Measurements from ENCODE around the gene CDC14B.

Gene CDC14B

DNA sequence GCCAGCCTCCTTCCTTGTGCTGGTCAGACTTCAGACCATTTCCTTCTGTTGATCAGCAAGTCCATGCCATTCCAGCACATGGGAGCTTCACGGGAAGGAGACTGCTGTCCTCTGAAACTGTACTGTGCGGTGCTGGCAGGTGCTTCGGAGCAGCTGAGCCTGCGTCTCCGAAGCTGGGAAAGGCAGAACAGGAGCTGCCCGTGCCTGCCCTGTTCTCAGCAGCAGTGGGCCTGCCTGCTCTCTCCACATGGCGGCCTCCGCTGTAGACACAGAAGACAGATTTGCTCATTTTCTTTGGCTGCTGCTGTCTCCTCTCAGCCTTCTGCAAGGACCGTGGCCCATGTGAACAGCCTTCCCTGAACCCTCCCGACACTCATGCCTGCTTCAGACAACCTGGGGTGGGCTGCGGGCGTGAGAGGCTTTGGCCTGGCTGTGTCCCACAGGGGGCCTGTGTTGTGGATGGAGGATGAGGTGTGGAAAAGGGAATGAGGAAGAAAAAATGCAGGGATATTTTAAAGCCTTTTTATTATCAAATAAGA lies 126.6 kb downstream of the CDC14B start:
- Histone ChIP-seq H3K4me1 (ENCODE audit: control insufficient read depth, insufficient read depth, low read depth, low read length) (peaks cover 8% of the 10 kb centered on the region), H2BK120ac (ENCODE audit: low read depth, low read length) (no peak overlapping the region), H2AFZ (ENCODE audit: low read depth, low read length) (no peak overlapping the region), H4K8ac (ENCODE audit: low read length) (no peak overlapping the region), H3K23ac (ENCODE audit: low read length in 2 of 2) (no peak overlapping the region), H3K4me3 (ENCODE audit: insufficient read depth in 1 of 2, low read depth in 1 of 2, low read length in 2 of 2) (no peak overlapping the region), H3K36me3 (ENCODE audit: control insufficient read depth in 1 of 2, insufficient read depth in 2 of 2, low read depth in 1 of 2, low read length in 2 of 2) (peaks cover 72% of the 10 kb centered on the region in 2 experiments), H3K9ac (ENCODE audit: low read length) (no peak overlapping the region), H2BK12ac (ENCODE audit: low read length in 2 of 2) (no peak overlapping the region), H3K79me1 (replicated peaks; ENCODE audit: low read length, poor library complexity, severe bottlenecking) (peaks cover 19% of the 10 kb centered on the region), H2BK15ac (ENCODE audit: low read depth, poor library complexity, severe bottlenecking) (no peak overlapping the region), H3K9me3 (ENCODE audit: control insufficient read depth, low read length) (no peaks in the 10 kb centered on the region), H3K27me3 (ENCODE audit: control insufficient read depth in 1 of 2, insufficient read depth in 1 of 2, low read length in 2 of 2) (no peaks in the 10 kb centered on the region), H2BK5ac (ENCODE audit: low read depth, low read length, poor library complexity, severe bottlenecking) (no peak overlapping the region), H2AK5ac (ENCODE audit: low read length, severe bottlenecking) (no peak overlapping the region), H3K18ac (ENCODE audit: low read depth in 1 of 2, low read length in 2 of 2) (no peak overlapping the region), H3K14ac (ENCODE audit: low read length in 2 of 2) (no peak overlapping the region), H3K27ac (ENCODE audit: low read length, poor library complexity, severe bottlenecking) (no peak overlapping the region), H3K4ac (ENCODE audit: low read depth in 1 of 2, low read length in 2 of 2) (no peak overlapping the region), H4K91ac (ENCODE audit: low read length) (peak overlapping the region; percentile 25), H3K4me2 (ENCODE audit: low read length, poor library complexity, severe bottlenecking) (peak overlapping the region; percentile 9)
- DNase-seq, result no peak
- WGBS, result 95% methylated on average over 12 of the region's 12 CpGs

DNA sequence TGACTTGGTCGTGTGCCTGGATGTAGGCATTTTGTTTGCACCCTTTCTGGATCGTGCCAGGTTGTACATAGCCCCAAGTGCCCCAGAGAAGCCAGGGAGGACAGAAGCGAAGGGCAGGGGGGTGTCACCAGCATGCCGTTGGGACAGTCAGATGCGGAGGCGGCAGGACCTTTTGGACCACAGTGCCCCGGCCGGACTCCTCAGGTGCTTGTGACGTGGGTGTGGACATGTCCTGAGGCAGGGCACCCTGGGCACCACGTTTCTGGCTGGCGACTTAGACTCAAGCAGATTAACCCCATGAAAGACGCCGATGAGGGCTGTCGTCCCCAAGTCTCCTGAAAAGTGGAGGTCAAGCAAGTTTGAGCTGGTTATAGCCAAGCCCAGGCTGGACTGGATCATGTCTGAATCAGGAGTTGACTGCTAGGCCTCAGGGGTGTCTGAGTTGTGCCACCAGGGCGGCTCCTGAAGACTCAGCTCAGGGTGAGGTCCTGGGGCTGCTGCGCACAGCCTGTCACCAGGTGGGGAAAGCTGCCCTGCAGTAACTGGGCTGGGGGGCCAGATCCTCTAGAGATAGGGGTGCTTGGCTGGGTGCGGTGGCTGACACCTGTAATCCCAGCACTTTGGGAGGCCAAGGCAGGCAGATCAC lies 127.6 kb downstream of the CDC14B start:
- no peak overlapping the region for H3K18ac ChIP-seq (ENCODE audit: low read depth in 1 of 2, low read length in 2 of 2)
- no peak overlapping the region for H3K14ac ChIP-seq (ENCODE audit: low read length in 2 of 2)
- H3K9ac ChIP-seq (ENCODE audit: low read length), result no peak overlapping the region
- DNase-seq, result no peak
- H4K91ac ChIP-seq (ENCODE audit: low read length), result no peak overlapping the region
- H3K4me1 ChIP-seq (ENCODE audit: control insufficient read depth, insufficient read depth, low read depth, low read length), result peaks cover 10% of the 10 kb centered on the region
- no peak overlapping the region for H2BK15ac ChIP-seq (ENCODE audit: low read depth, poor library complexity, severe bottlenecking)
- no peaks in the 10 kb centered on the region for H3K27me3 ChIP-seq (ENCODE audit: control insufficient read depth in 1 of 2, insufficient read depth in 1 of 2, low read length in 2 of 2)
- H3K23ac ChIP-seq (ENCODE audit: low read length in 2 of 2), result no peak overlapping the region
- H4K8ac ChIP-seq (ENCODE audit: low read length), result no peak overlapping the region
- no peak overlapping the region for H3K4ac ChIP-seq (ENCODE audit: low read depth in 1 of 2, low read length in 2 of 2)
- H2AK5ac ChIP-seq (ENCODE audit: low read length, severe bottlenecking), result no peak overlapping the region
- H2BK5ac ChIP-seq (ENCODE audit: low read depth, low read length, poor library complexity, severe bottlenecking), result no peak overlapping the region
- no peak overlapping the region for H2BK12ac ChIP-seq (ENCODE audit: low read length in 2 of 2)
- peaks cover 19% of the 10 kb centered on the region for H3K79me1 ChIP-seq (replicated peaks; ENCODE audit: low read length, poor library complexity, severe bottlenecking)
- no peak overlapping the region for H3K27ac ChIP-seq (ENCODE audit: low read length, poor library complexity, severe bottlenecking)
- no peak overlapping the region for H2AFZ ChIP-seq (ENCODE audit: low read depth, low read length)
- H3K9me3 ChIP-seq (ENCODE audit: control insufficient read depth, low read length), result no peaks in the 10 kb centered on the region
- H2BK120ac ChIP-seq (ENCODE audit: low read depth, low read length), result no peak overlapping the region
- H3K4me3 ChIP-seq (ENCODE audit: insufficient read depth in 1 of 2, low read depth in 1 of 2, low read length in 2 of 2), result no peak overlapping the region
- H3K36me3 ChIP-seq (ENCODE audit: control insufficient read depth in 1 of 2, insufficient read depth in 2 of 2, low read depth in 1 of 2, low read length in 2 of 2), result peaks cover 74 to 75% of the 10 kb centered on the region in 2 experiments
- no peak overlapping the region for H3K4me2 ChIP-seq (ENCODE audit: low read length, poor library complexity, severe bottlenecking)
- WGBS, result 98% methylated on average over 17 of the region's 17 CpGs

DNA sequence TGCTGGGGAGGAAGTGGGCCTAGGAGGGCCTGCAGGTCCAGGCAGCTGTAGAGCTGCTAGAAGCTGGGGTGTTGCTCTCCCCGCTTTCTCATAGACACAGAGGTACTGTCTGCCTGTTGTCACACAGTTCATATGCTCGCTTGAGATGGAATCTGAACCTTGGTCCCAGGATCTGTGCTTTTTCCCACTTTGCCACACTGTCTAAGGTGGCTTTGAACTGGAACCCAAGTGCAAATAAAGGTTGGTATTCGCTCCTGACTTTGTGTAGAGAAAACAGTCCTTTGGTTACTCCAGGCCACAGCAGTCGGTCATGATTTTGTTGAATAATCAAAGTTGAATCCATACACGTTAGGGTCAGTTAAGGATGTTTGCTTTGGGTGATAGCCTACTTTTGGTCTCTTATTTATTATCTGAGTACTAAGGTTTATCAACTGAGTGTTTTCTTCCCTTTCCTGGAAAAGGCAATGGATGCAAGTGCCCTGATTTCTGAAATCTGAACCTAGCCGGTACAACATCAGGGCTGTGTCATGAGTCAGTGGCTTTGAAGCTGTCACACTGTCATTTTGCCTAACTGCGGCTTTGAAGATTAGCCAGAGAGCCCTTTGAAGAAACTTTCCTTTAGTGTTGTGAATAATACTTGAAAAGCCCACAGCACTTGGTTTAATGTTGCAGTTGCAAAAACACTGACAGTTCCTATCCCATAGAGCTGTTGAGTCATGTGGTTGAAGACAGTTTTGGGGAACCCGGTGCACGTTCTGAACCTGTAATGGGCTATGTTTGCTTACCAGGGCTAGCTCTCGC lies 128.4 kb downstream of the CDC14B start:
- H3K36me3 ChIP-seq (ENCODE audit: control insufficient read depth in 1 of 2, insufficient read depth in 2 of 2, low read depth in 1 of 2, low read length in 2 of 2), result peaks cover 66 to 71% of the 10 kb centered on the region in 2 experiments
- WGBS, result 96% methylated on average over 10 of the region's 10 CpGs

DNA sequence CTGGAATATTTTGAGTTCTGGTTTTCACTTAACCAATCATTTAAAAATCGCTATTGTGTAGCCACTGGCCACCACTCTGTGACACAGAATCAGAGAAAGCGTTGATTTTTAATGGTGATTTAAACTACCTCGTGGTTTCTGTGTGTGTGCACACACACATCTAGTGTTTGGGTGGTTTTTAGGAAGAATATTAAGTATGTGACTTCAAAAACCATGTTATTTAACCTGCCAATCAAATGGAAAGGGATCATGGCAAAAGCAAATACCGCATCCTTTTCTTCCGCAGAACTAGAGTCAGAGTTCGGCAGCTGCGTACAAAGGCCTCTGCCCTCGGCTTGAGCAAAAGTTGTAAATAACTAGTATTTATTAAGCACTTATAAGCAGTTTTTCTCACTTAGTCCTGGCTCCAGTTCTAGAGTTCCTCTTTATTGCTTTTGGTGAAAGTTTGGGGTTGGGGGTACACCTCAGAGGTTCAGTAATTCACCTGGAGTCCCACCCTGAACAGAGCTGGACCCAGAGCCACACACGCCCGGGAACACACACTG lies 129.0 kb downstream of the CDC14B start:
- Histone ChIP-seq H2BK12ac (ENCODE audit: low read length in 2 of 2) (no peak overlapping the region), H4K91ac (ENCODE audit: low read length) (no peak overlapping the region), H3K4me1 (ENCODE audit: control insufficient read depth, insufficient read depth, low read depth, low read length) (peaks cover 10% of the 10 kb centered on the region), H3K27ac (ENCODE audit: low read length, poor library complexity, severe bottlenecking) (no peak overlapping the region), H3K4me3 (ENCODE audit: insufficient read depth in 1 of 2, low read depth in 1 of 2, low read length in 2 of 2) (no peak overlapping the region), H4K8ac (ENCODE audit: low read length) (no peak overlapping the region), H3K27me3 (ENCODE audit: control insufficient read depth in 1 of 2, insufficient read depth in 1 of 2, low read length in 2 of 2) (no peaks in the 10 kb centered on the region), H3K23ac (ENCODE audit: low read length in 2 of 2) (no peak overlapping the region), H3K4ac (ENCODE audit: low read depth in 1 of 2, low read length in 2 of 2) (no peak overlapping the region), H2BK120ac (ENCODE audit: low read depth, low read length) (no peak overlapping the region), H3K9ac (ENCODE audit: low read length) (no peak overlapping the region), H2AK5ac (ENCODE audit: low read length, severe bottlenecking) (no peak overlapping the region), H3K36me3 (ENCODE audit: control insufficient read depth in 1 of 2, insufficient read depth in 2 of 2, low read depth in 1 of 2, low read length in 2 of 2) (peaks cover 60 to 66% of the 10 kb centered on the region in 2 experiments), H3K14ac (ENCODE audit: low read length in 2 of 2) (no peak overlapping the region), H2BK15ac (ENCODE audit: low read depth, poor library complexity, severe bottlenecking) (no peak overlapping the region), H3K9me3 (ENCODE audit: control insufficient read depth, low read length) (no peaks in the 10 kb centered on the region), H3K79me1 (replicated peaks; ENCODE audit: low read length, poor library complexity, severe bottlenecking) (peaks cover 19% of the 10 kb centered on the region), H3K4me2 (ENCODE audit: low read length, poor library complexity, severe bottlenecking) (no peak overlapping the region), H3K18ac (ENCODE audit: low read depth in 1 of 2, low read length in 2 of 2) (no peak overlapping the region), H2AFZ (ENCODE audit: low read depth, low read length) (no peak overlapping the region), H2BK5ac (ENCODE audit: low read depth, low read length, poor library complexity, severe bottlenecking) (peak overlapping the region; percentile 53)
- 94% methylated on average over 7 of the region's 10 CpGs for WGBS
- no peak for DNase-seq

More for the DNA sequence above, 128.4 kb downstream of the CDC14B start:
- Histone ChIP-seq H2AK5ac (ENCODE audit: low read length, severe bottlenecking) (no peak overlapping the region), H2BK15ac (ENCODE audit: low read depth, poor library complexity, severe bottlenecking) (no peak overlapping the region), H3K4me3 (ENCODE audit: insufficient read depth in 1 of 2, low read depth in 1 of 2, low read length in 2 of 2) (no peak overlapping the region), H4K91ac (ENCODE audit: low read length) (no peak overlapping the region), H2BK5ac (ENCODE audit: low read depth, low read length, poor library complexity, severe bottlenecking) (peak overlapping the region; percentile 53), H3K4ac (ENCODE audit: low read depth in 1 of 2, low read length in 2 of 2) (no peak overlapping the region), H3K23ac (ENCODE audit: low read length in 2 of 2) (no peak overlapping the region), H2AFZ (ENCODE audit: low read depth, low read length) (no peak overlapping the region), H3K14ac (ENCODE audit: low read length in 2 of 2) (no peak overlapping the region), H2BK120ac (ENCODE audit: low read depth, low read length) (no peak overlapping the region), H3K4me1 (ENCODE audit: control insufficient read depth, insufficient read depth, low read depth, low read length) (peaks cover 14% of the 10 kb centered on the region), H3K4me2 (ENCODE audit: low read length, poor library complexity, severe bottlenecking) (no peak overlapping the region), H3K9me3 (ENCODE audit: control insufficient read depth, low read length) (no peaks in the 10 kb centered on the region), H3K9ac (ENCODE audit: low read length) (no peak overlapping the region), H2BK12ac (ENCODE audit: low read length in 2 of 2) (no peak overlapping the region), H4K8ac (ENCODE audit: low read length) (no peak overlapping the region), H3K18ac (ENCODE audit: low read depth in 1 of 2, low read length in 2 of 2) (no peak overlapping the region), H3K27me3 (ENCODE audit: control insufficient read depth in 1 of 2, insufficient read depth in 1 of 2, low read length in 2 of 2) (no peaks in the 10 kb centered on the region), H3K79me1 (replicated peaks; ENCODE audit: low read length, poor library complexity, severe bottlenecking) (peaks cover 19% of the 10 kb centered on the region), H3K27ac (ENCODE audit: low read length, poor library complexity, severe bottlenecking) (no peak overlapping the region)
- DNase-seq, result no peak
